T-helper 2 cell (primary cell): ENCODE data around the gene SH3BP5L.
A peak's percentile ranks its signal among the peaks of the same experiment; 100 is the strongest.

Source experiments
- DNase-seq, 5 experiments: peaks; one replicate each; pipeline versions ENCODE4 v3.0.0 to v3.0.0-alpha.2; 2012 to 2022
- total RNA-seq, 2 donors: gene quantifications; one replicate each; lab custom pipeline; 2026; lab: John Stamatoyannopoulos, UW

SH3BP5L gene
- total RNA-seq: 22.4 to 24.4 reads per million in 2 donors

GRCh38 chr1:248825909-248826760 lies at the start of gene SH3BP5L:
Gene SH3BP5L (minus strand): TSS chr1:248825915. CDS start chr1:248824935, 980 bp downstream.
- peak; percentile 76 to 98 (median 85) for DNase-seq

GRCh38 chr1:248873993-248874533 lies 48.3 kb upstream of the SH3BP5L start:
- DNase-seq: peak; percentile 53 to 90 (median 78)

- peak; percentile 58 to 95 (median 88) for DNase-seq
These were observed 47.8 kb upstream of the SH3BP5L start for GRCh38 chr1:248873409-248873992.

GRCh38 chr1:248872752-248873408 lies 47.2 kb upstream of the SH3BP5L start:
- DNase-seq: peak in 2 of 5 experiments; percentile 42 to 51

- DNase-seq: no peak
These were observed 46.2 kb upstream of the SH3BP5L start for GRCh38 chr1:248871837-248872401.

GRCh38 chr1:248862998-248863881 lies 37.5 kb upstream of the SH3BP5L start:
- DNase-seq: peak; percentile 65 to 87 (median 71)

- DNase-seq: no peak
These were observed 36.9 kb upstream of the SH3BP5L start for GRCh38 chr1:248862695-248862997.

- no peak for DNase-seq
These were observed 35.9 kb upstream of the SH3BP5L start for GRCh38 chr1:248861616-248862015.

GRCh38 chr1:248860007-248860406 lies 34.3 kb upstream of the SH3BP5L start:
- no peak for DNase-seq

- DNase-seq: peak; percentile 92 to 99 (median 96)
These were observed 33.5 kb upstream of the SH3BP5L start, which contains the start of gene ZNF692 for GRCh38 chr1:248858891-248859889. Gene ZNF692 (minus strand): TSS chr1:248859085. CDS start chr1:248858309, 776 bp downstream.

- peak in 1 of 5 experiments; percentile 56 for DNase-seq
These were observed 32.6 kb upstream of the SH3BP5L start for GRCh38 chr1:248858096-248858890.

GRCh38 chr1:248857749-248858095 lies 32.0 kb upstream of the SH3BP5L start:
- DNase-seq: no peak

- no peak for DNase-seq
These were observed 31.5 kb upstream of the SH3BP5L start for GRCh38 chr1:248857201-248857600.

- no peak for DNase-seq
These were observed 30.5 kb upstream of the SH3BP5L start for GRCh38 chr1:248856176-248856575.

GRCh38 chr1:248855580-248855979 lies 29.9 kb upstream of the SH3BP5L start:
- no peak for DNase-seq

- peak in 1 of 5 experiments; percentile 75 for DNase-seq
These were observed 28.1 kb upstream of the SH3BP5L start for GRCh38 chr1:248853663-248854375.

- DNase-seq: no peak
These were observed 27.0 kb upstream of the SH3BP5L start for GRCh38 chr1:248852481-248853405.

GRCh38 chr1:248851390-248851789 lies 25.7 kb upstream of the SH3BP5L start:
- DNase-seq: no peak
